ENCODE results near the gene RNF214.

DNA sequence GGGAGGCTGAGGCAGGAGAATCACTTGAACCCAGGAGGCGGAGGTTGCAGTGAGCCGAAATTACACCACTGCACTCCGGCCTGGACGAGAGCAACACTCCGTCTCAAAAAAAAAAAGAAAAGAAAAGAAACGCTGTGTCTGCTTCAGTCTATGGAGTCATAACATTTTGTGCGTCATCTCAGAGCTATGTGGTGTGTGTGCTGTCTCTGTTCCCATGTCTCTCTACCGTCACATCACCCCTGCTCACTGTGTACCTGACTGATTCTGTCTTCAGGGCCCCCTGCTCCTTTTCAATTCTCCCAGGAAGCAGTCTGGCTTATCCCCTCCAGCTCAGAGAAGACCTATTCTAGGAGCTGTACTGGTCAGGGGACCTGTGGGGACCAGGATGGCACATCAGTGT lies 65.7 kb downstream of the RNF214 start:
- TF ChIP-seq POLR2AphosphoS5 (IDR thresholded peaks at IDR 0.05; ENCODE audit: low read depth, low read length) (no peak), TAF1 (IDR thresholded peaks at IDR 0.05; ENCODE audit: borderline replicate concordance, low read depth, low read length) (no peak)
